Ovary (tissue), 9 donors: ENCODE measurements around the gene STRIP1. TPM values are rescaled to one million over a fixed set of nuclear protein-coding genes. Genes with fewer than 3 reads are reported as not detected.

Source experiments
- DNase-seq, 5 donors: peaks; one replicate each; pipeline ENCODE4 v3.0.0-alpha.2; 2019 to 2020
- H3K27ac ChIP-seq, 2 donors: fragments of 200-600 bp; one replicate each; pipeline versions ENCODE4 v1.5.1 to v1.8.0; 2019 to 2022
- H3K27me3 ChIP-seq: fragments of 200-600 bp; one replicate; pipeline ENCODE4 v1.8.0; 2022
- H3K36me3 ChIP-seq: fragments of 200-600 bp; sonication (generic); one replicate; pipeline ENCODE4 v1.5.1; 2019
- H3K4me1 ChIP-seq: one replicate; pipeline ENCODE4 v1.8.1; 2013; ENCODE audit warnings: mild to moderate bottlenecking, moderate library complexity; ENCODE audit not compliant: insufficient read depth
- H3K4me3 ChIP-seq: fragments of 200-600 bp; sonication (generic); one replicate; pipeline ENCODE4 v1.5.1; 2017
- H3K9me3 ChIP-seq, 2 donors: fragments of 200-600 bp in 1 of 2; sonication (generic) in 1 of 2; one replicate each; pipeline versions ENCODE4 v1.5.1 to v1.8.1; 2013 to 2019; ENCODE audit warnings: mild to moderate bottlenecking in 1 of 2, moderate library complexity in 1 of 2
- EP300 ChIP-seq: sonication (generic); formaldehyde crosslinking; IDR thresholded peaks from one replicate; pipeline ENCODE4 v1.6.1; 2017; ENCODE audit warnings: antibody characterized with exemption
- POLR2A ChIP-seq: fragments of 450-650 bp; IDR thresholded peaks from one replicate; pipeline ENCODE4 v1.6.1; 2017; ENCODE audit warnings: antibody characterized with exemption, mild to moderate bottlenecking, moderate library complexity
- WGBS, 3 donors: extraction: QIAGEN DNeasy Blood & Tissue Kit in 1 of 3; methylation state at CpG; one replicate each; pipeline versions ENCODE4 v1.1.5 to v1.1.7; 2013 to 2017; 5-methylcytosine and 5-hydroxymethylcytosine counted together
- intact Hi-C, 4 donors: fragments of 100-400 bp; cut with DNase I; formaldehyde crosslinking; loops; one replicate each; pipeline versions ENCODE4 v1.11.0 to v1.15.1; 2022 to 2023
- polyA plus RNA-seq, 2 donors: library from polyadenylated mRNA; stranded (reverse); fragments of 200-250 nt in 1 of 2; fragments of 350-450 nt in 1 of 2; fragmentation: Illumina TruSeq in 1 of 2; extraction: RNeasy Lipid Tissue Mini Kit (QIAGEN cat#74804) in 1 of 2; gene quantifications; one replicate each; pipeline ENCODE4 v1.2.3, GENCODE V29; 2013 to 2014
- total RNA-seq, 7 donors: library from RNA; depleted of rRNA in 2 of 7; stranded (reverse); fragments of >200 nt in 2 of 7; fragmentation: NEBNext Ultra II Directional in 3 of 7; extraction: Animal tissue kit (Norgen Biotek cat#: 25700) in 3 of 7; gene quantifications; one replicate each; pipeline versions ENCODE4 v1.1.0 to v1.2.4, GENCODE V29; 2016 to 2023
- TF ChIP-seq, protein P1 (sequence below), 3 donors: fragments of 450-650 bp in 2 of 3; fragments of 200-600 bp in 1 of 3; IDR thresholded peaks; one replicate each; pipeline versions ENCODE4 v1.5.1 to v1.8.0; 2016 to 2022; ENCODE audit warnings: antibody characterized with exemption in 3 of 3, mild to moderate bottlenecking in 1 of 3
- donor health status: DM: no; HTN: no; CAD: no; lungs with moderate emphysema.
- donor health status: DM: no; HTN: no; CAD: no.
- donor health status: Bipolar disorder and iron deficiency.
- donor health status: DM: yes; HTN: yes; CAD: no.
- donor health status: DM: no; HTN: no; CAD: no.
- donor health status: DM: yes; HTN: yes; CAD: no.

STRIP1 gene
- total and polyA plus RNA-seq, 9 donors = 21.6 to 46.7 (median 36.2) TPM

DNA sequence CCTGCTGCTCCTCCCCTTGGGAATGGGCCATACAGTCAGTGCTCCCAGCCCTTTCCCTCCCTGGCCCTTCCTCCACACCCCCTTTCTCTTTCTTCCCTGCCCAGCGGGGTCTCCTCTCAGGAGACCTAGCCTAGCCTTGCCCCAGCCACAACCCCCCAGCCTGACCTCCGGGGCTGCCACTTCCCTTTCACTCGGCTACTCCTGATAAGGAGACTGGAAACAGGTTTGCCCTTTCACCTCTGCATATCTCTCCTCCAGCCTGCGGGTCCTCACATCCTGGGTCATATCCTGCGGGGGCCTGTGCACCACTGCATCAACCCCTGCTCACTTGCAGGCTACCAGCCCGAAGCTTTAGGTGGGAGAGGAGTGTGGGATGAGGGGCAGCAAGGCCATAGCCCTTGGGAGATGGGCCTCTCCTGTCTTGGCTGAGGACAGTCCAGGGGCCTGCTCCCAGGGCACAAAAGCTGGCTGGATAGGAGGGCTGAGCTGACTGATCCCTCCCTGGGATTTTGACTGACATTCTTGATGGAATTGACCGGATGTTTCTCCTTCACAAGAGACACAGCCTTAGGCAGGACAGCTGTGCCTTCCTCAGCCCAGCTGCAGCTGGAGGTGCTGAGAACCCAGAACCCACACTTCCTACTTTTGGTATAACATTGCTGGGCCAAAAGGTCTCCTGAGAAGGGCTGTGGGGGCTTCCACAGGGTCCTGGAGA lies 55.3 kb downstream of the STRIP1 start:
- TF ChIP-seq, protein P1, sequence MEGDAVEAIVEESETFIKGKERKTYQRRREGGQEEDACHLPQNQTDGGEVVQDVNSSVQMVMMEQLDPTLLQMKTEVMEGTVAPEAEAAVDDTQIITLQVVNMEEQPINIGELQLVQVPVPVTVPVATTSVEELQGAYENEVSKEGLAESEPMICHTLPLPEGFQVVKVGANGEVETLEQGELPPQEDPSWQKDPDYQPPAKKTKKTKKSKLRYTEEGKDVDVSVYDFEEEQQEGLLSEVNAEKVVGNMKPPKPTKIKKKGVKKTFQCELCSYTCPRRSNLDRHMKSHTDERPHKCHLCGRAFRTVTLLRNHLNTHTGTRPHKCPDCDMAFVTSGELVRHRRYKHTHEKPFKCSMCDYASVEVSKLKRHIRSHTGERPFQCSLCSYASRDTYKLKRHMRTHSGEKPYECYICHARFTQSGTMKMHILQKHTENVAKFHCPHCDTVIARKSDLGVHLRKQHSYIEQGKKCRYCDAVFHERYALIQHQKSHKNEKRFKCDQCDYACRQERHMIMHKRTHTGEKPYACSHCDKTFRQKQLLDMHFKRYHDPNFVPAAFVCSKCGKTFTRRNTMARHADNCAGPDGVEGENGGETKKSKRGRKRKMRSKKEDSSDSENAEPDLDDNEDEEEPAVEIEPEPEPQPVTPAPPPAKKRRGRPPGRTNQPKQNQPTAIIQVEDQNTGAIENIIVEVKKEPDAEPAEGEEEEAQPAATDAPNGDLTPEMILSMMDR (IDR thresholded peaks at IDR 0.05) = no peak
- TF ChIP-seq POLR2A = no peak
- no peak for TF ChIP-seq EP300
- WGBS, 3 donors = 41 to 49% (median 41%) methylated on average over 7 of the region's 7 CpGs
- Histone ChIP-seq H3K4me1 (peaks cover 5% of the 10 kb centered on the region), H3K4me3 (no peak overlapping the region), H3K9me3 (no peaks in the 10 kb centered on the region), H3K36me3 (no peaks in the 10 kb centered on the region), H3K27ac (no peak overlapping the region), H3K27me3 (no peaks in the 10 kb centered on the region)
- intact Hi-C loops = loop anchor here in 1 of 4 donors (5.0 kb wide), 1 partner anchor 32 kb away; no protein-coding TSS in a partner anchor
- DNase-seq = no peak

DNA sequence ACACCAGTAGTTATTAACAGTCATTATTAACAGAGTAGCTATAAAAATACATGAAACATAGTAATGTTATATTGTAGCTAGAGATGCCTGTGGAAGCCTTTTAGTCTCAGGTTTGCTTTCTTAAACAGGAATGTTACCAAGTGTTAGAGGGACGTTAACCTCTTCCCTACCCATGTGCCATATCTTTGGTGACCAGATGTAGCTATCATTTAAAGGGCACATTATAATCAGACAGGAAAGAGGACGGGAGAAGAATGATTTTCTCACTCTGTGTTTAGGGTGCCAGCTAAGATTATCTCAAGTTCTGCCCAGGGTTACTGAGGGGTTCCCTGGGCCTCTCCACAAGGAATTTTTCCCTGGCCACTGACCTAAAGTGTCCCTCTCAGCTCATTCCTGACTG lies 57.0 kb downstream of the STRIP1 start:
- DNase-seq = no peak
- intact Hi-C loops = loop anchor here in 1 of 4 donors (5.0 kb wide), 1 partner anchor 34 kb away; no protein-coding TSS in a partner anchor
- no peaks in the 10 kb centered on the region for H3K4me1 ChIP-seq
- H3K9me3 ChIP-seq = no peaks in the 10 kb centered on the region
- WGBS, 3 donors = 71 to 75% (median 74%) methylated on average over 2 of the region's 2 CpGs
- no peak overlapping the region for H3K4me3 ChIP-seq
- no peaks in the 10 kb centered on the region for H3K27me3 ChIP-seq
- TF ChIP-seq, protein P1 (IDR thresholded peaks at IDR 0.05) = no peak
- TF ChIP-seq EP300 = no peak
- TF ChIP-seq POLR2A = no peak
- H3K27ac ChIP-seq = no peak overlapping the region
- H3K36me3 ChIP-seq = no peaks in the 10 kb centered on the region

DNA sequence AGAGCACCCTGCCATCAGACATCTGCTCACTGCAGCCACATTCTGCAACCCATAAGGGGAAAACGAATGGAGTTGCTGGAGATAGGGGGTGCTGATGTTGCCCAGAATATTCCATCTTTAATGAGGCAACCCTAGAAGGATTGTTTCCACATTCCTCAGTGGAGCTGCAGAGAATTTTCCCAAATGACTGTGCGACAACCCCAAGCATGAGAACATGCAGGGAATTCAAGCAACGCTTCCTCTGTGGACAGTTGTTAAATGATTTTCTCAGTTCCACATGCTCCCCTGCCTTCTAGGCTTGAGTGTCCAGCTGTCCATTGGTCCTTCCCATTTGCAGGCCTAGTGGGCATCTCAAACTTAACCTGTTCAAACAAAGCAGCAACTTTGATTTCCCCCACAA lies 57.4 kb downstream of the STRIP1 start:
- TF ChIP-seq, protein P1 (IDR thresholded peaks at IDR 0.05) = no peak
- TF ChIP-seq EP300 (no peak), POLR2A (no peak)
- Histone ChIP-seq H3K9me3 (no peaks in the 10 kb centered on the region), H3K27me3 (no peaks in the 10 kb centered on the region), H3K27ac (no peak overlapping the region), H3K4me1 (no peaks in the 10 kb centered on the region), H3K36me3 (no peaks in the 10 kb centered on the region), H3K4me3 (no peak overlapping the region)
- intact Hi-C loops = loop anchor here in 1 of 4 donors (5.0 kb wide), 1 partner anchor 34 kb away; no protein-coding TSS in a partner anchor
- WGBS, 3 donors = 62 to 72% (median 68%) methylated on average over 3 of the region's 3 CpGs
- DNase-seq = no peak

DNA sequence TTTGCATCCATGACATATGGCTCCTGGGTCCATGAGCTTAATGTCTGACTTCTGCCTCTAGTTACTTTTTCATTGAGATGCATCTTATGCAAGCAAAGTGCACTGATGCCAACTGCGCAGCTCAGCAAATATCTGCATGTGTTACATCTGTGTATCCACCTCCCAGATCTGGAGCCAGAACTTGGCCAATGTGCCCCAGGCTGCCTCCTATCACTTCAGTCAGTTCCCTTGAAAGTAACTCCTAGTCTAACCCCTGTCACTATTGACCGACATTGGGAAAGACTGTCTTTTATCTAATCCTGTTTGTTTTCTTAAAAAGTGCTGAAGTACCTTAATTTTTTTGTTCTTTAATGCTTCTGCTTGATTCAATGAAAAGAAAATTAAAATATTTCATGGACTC lies 58.6 kb downstream of the STRIP1 start:
- no peaks in the 10 kb centered on the region for H3K36me3 ChIP-seq
- H3K27me3 ChIP-seq = no peaks in the 10 kb centered on the region
- 86 to 94% (median 89%) methylated on average over 2 of the region's 2 CpGs for WGBS, 3 donors
- H3K4me3 ChIP-seq = no peak overlapping the region
- no peaks in the 10 kb centered on the region for H3K9me3 ChIP-seq
- DNase-seq = no peak
- H3K4me1 ChIP-seq = no peaks in the 10 kb centered on the region
- H3K27ac ChIP-seq = no peak overlapping the region
- intact Hi-C loops = loop anchor here in 1 of 4 donors (5.0 kb wide), 1 partner anchor 36 kb away; no protein-coding TSS in a partner anchor
- TF ChIP-seq EP300 (no peak), POLR2A (no peak)
- TF ChIP-seq, protein P1 (IDR thresholded peaks at IDR 0.05) = no peak
